ENCODE results near the gene ATP1A2. TPM values are rescaled to one million over a fixed set of nuclear protein-coding genes. Genes with fewer than 3 reads are reported as not detected.

ATP1A2 gene
- total and polyA plus RNA-seq, 2 experiments from 2014 or later = 4.9 to 17.7 TPM

DNA sequence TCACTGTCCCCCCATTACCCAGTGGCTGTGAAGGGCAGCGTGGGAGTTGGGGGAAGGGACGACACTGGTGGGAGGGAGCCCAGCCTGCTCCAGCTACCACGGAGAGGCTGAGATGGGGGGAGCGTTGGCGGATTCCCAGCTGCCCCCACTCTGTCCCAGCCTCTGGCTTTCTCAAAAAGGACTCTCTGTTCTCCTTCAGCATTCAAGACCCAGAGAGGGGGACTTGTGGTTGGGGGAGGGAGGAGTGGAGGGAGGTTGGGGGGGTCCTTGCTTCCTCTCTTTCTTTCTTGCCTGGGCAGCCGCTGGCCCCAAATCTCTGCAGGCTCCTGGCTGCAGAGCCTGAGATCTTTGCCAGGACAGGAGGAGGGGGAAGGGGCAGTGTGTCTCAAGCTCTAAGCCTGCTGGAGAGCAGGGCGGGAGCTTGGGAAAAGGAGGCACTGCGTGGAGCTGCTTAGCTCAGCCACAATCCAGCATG, 2.2 kb downstream of the ATP1A2 start:
- Mint-ChIP-seq H3K27ac (no peak overlapping the region), H3K9me3 (no peaks in the 10 kb centered on the region), H3K4me3 (peak overlapping the region; percentile 79), H3K4me1 (peaks cover 61% of the 10 kb centered on the region), H3K27me3 (ENCODE audit: insufficient read depth, low read depth, poor library complexity) (peaks cover 11% of the 10 kb centered on the region), H3K36me3 (ENCODE audit: low read depth) (peaks cover 26% of the 10 kb centered on the region)
- Histone ChIP-seq H3K4me1 (ENCODE audit: insufficient read depth) (peaks cover 48% of the 10 kb centered on the region), H3K4me3 (0 out of 2 replicates have a peak overlapping the region, but pooled peaks have one; percentile 17), H3K27ac (ENCODE audit: low read depth) (no peak overlapping the region), H3K9me2 (ENCODE audit: insufficient read depth) (no peaks in the 10 kb centered on the region), H3K36me3 (ENCODE audit: insufficient read depth) (no peaks in the 10 kb centered on the region), H3K4me2 (peak overlapping the region; percentile 82), H3F3A (replicated peaks; ENCODE audit: low read depth) (no peaks in the 10 kb centered on the region), H2AFZ (no peak overlapping the region), H3K79me2 (replicated peaks; ENCODE audit: insufficient read depth) (peaks cover 4% of the 10 kb centered on the region; the same call in 1 of the 2 replicates), H3K27me3 (ENCODE audit: insufficient read depth) (no peaks in the 10 kb centered on the region), H4K20me1 (replicated peaks; ENCODE audit: insufficient read depth) (no peaks in the 10 kb centered on the region)
- DNase-seq (ENCODE audit: low spot score) (no peak), ATAC-seq (peak; percentile 42)
- 0 out of 2 replicates have a peak, but pooled peaks have one; percentile 21 for TF ChIP-seq ZNF462 (CRISPR knock-in tag; IDR thresholded peaks at IDR 0.05)
- TF ChIP-seq, protein P1, sequence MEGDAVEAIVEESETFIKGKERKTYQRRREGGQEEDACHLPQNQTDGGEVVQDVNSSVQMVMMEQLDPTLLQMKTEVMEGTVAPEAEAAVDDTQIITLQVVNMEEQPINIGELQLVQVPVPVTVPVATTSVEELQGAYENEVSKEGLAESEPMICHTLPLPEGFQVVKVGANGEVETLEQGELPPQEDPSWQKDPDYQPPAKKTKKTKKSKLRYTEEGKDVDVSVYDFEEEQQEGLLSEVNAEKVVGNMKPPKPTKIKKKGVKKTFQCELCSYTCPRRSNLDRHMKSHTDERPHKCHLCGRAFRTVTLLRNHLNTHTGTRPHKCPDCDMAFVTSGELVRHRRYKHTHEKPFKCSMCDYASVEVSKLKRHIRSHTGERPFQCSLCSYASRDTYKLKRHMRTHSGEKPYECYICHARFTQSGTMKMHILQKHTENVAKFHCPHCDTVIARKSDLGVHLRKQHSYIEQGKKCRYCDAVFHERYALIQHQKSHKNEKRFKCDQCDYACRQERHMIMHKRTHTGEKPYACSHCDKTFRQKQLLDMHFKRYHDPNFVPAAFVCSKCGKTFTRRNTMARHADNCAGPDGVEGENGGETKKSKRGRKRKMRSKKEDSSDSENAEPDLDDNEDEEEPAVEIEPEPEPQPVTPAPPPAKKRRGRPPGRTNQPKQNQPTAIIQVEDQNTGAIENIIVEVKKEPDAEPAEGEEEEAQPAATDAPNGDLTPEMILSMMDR (conservative IDR thresholded peaks at IDR 0.05; ENCODE audit: low read depth in 2 of 2) = no peak

- Mint-ChIP-seq H3K4me1 (peaks cover 53% of the 10 kb centered on the region), H3K4me3 (no peak overlapping the region; the same call in 2 of the 3 replicates), H3K27ac (no peak overlapping the region; the same call in 1 of the 2 replicates), H3K36me3 (ENCODE audit: low read depth) (peaks cover 38% of the 10 kb centered on the region), H3K27me3 (ENCODE audit: insufficient read depth, low read depth, poor library complexity) (peaks cover 9% of the 10 kb centered on the region), H3K9me3 (no peaks in the 10 kb centered on the region)
- Histone ChIP-seq H3K27ac (ENCODE audit: low read depth) (no peak overlapping the region), H3F3A (replicated peaks; ENCODE audit: low read depth) (no peaks in the 10 kb centered on the region), H3K79me2 (replicated peaks; ENCODE audit: insufficient read depth) (peaks cover 4% of the 10 kb centered on the region; the same call in 1 of the 2 replicates), H3K36me3 (ENCODE audit: insufficient read depth) (no peaks in the 10 kb centered on the region), H3K4me2 (no peak overlapping the region), H3K4me3 (no peak overlapping the region), H3K9me2 (ENCODE audit: insufficient read depth) (no peaks in the 10 kb centered on the region), H2AFZ (no peak overlapping the region), H3K27me3 (ENCODE audit: insufficient read depth) (no peaks in the 10 kb centered on the region), H4K20me1 (replicated peaks; ENCODE audit: insufficient read depth) (no peaks in the 10 kb centered on the region), H3K4me1 (ENCODE audit: insufficient read depth) (peaks cover 44% of the 10 kb centered on the region)
- TF ChIP-seq, protein P2, sequence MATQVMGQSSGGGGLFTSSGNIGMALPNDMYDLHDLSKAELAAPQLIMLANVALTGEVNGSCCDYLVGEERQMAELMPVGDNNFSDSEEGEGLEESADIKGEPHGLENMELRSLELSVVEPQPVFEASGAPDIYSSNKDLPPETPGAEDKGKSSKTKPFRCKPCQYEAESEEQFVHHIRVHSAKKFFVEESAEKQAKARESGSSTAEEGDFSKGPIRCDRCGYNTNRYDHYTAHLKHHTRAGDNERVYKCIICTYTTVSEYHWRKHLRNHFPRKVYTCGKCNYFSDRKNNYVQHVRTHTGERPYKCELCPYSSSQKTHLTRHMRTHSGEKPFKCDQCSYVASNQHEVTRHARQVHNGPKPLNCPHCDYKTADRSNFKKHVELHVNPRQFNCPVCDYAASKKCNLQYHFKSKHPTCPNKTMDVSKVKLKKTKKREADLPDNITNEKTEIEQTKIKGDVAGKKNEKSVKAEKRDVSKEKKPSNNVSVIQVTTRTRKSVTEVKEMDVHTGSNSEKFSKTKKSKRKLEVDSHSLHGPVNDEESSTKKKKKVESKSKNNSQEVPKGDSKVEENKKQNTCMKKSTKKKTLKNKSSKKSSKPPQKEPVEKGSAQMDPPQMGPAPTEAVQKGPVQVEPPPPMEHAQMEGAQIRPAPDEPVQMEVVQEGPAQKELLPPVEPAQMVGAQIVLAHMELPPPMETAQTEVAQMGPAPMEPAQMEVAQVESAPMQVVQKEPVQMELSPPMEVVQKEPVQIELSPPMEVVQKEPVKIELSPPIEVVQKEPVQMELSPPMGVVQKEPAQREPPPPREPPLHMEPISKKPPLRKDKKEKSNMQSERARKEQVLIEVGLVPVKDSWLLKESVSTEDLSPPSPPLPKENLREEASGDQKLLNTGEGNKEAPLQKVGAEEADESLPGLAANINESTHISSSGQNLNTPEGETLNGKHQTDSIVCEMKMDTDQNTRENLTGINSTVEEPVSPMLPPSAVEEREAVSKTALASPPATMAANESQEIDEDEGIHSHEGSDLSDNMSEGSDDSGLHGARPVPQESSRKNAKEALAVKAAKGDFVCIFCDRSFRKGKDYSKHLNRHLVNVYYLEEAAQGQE (IDR thresholded peaks at IDR 0.05; ENCODE audit: unreplicated experiment) = no peak
- TF ChIP-seq ZNF114 (CRISPR knock-in tag; IDR thresholded peaks at IDR 0.05) (no peak), POLR2AphosphoS5 (IDR thresholded peaks at IDR 0.05; ENCODE audit: low read depth) (no peak), NANOG (IDR thresholded peaks at IDR 0.05; ENCODE audit: borderline replicate concordance) (no peak)
- ATAC-seq (no peak), DNase-seq (ENCODE audit: low spot score) (no peak)
Measured at GRCh38 chr1:160118928-160119327, 3.4 kb downstream of the ATP1A2 start.
